M059J (cell line): ENCODE measurements around the gene PRSS27. TPM values are rescaled to one million over a fixed set of nuclear protein-coding genes. Genes with fewer than 3 reads are reported as not detected.

Experiments used
- DNase-seq: peaks from one replicate; pipeline ENCODE4 v3.0.0-alpha.2; 2012; ENCODE audit warnings: low read depth
- total RNA-seq: library from RNA; depleted of rRNA; stranded (reverse); fragments of >200 nt; shearing (Covaris generic); gene quantifications from 2 replicates; pipeline ENCODE4 v1.2.3, GENCODE V29; 2014

The PRSS27 gene
- total RNA-seq, 1 experiment from 2014 or later = 0.17 TPM

GRCh38 chr16:2751577-2752034, 31.6 kb upstream of the PRSS27 start:
- DNase-seq = no peak

GRCh38 chr16:2749936-2750335, 29.9 kb upstream of the PRSS27 start:
- DNase-seq = no peak

- no peak for DNase-seq
Measured at GRCh38 chr16:2749476-2749875, 29.5 kb upstream of the PRSS27 start.

GRCh38 chr16:2748757-2749455, 28.9 kb upstream of the PRSS27 start:
- DNase-seq = no peak

GRCh38 chr16:2745961-2746360, 25.9 kb upstream of the PRSS27 start:
- DNase-seq = no peak

GRCh38 chr16:2745116-2745890, 25.3 kb upstream of the PRSS27 start:
- no peak for DNase-seq

- DNase-seq = no peak
Measured at GRCh38 chr16:2744711-2745110, 24.7 kb upstream of the PRSS27 start.

- DNase-seq = no peak
Measured at GRCh38 chr16:2743007-2743810, 23.2 kb upstream of the PRSS27 start.

GRCh38 chr16:2742323-2743006, 22.4 kb upstream of the PRSS27 start:
- no peak for DNase-seq

GRCh38 chr16:2741168-2741567, 21.1 kb upstream of the PRSS27 start:
- DNase-seq = no peak

GRCh38 chr16:2740476-2740875, 20.5 kb upstream of the PRSS27 start:
- DNase-seq = no peak

- no peak for DNase-seq
Measured at GRCh38 chr16:2739625-2740430, 19.8 kb upstream of the PRSS27 start.

GRCh38 chr16:2738615-2739014, 18.6 kb upstream of the PRSS27 start:
- no peak for DNase-seq

- no peak for DNase-seq
Measured at GRCh38 chr16:2737895-2738418, 17.9 kb upstream of the PRSS27 start.

- DNase-seq = no peak
Measured at GRCh38 chr16:2737238-2737605, 17.2 kb upstream of the PRSS27 start.

- no peak for DNase-seq
Measured at GRCh38 chr16:2736476-2737237, 16.6 kb upstream of the PRSS27 start.

GRCh38 chr16:2734844-2735515, 15.0 kb upstream of the PRSS27 start:
- DNase-seq = no peak

- DNase-seq = no peak
Measured at GRCh38 chr16:2728034-2728433, 8.0 kb upstream of the PRSS27 start.

- no peak for DNase-seq
Measured at GRCh38 chr16:2726923-2727322, 6.9 kb upstream of the PRSS27 start.
